Measurements from ENCODE around the gene HIF3A. TPM values are rescaled to one million over a fixed set of nuclear protein-coding genes. Genes with fewer than 3 reads are reported as not detected.
"Not testable (repeated sequence)": the region's sequence is repeated elsewhere in the genome, so short reads cannot be mapped to it uniquely, and the experiment has no call there.

The HIF3A gene
- total RNA-seq, 4 donors from 2014 or later, result 166 to 235 (median 209) TPM

DNA sequence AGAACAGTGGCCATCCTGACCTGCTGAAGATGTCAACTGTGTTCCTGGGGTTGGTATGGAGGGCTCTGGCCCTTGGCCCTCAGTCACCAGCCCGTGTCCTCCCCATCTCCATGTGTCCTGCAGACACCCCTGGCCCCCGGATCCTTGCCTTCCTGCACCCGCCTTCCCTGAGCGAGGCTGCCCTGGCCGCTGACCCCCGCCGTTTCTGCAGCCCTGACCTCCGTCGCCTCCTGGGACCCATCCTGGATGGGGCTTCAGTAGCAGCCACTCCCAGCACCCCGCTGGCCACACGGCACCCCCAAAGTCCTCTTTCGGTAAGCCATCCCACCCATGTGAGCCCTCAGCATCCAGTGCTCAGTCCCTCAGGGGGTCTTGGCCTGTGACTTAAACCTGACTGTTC, 24.8 kb downstream of the HIF3A start:
- Histone ChIP-seq H3K9me3 (peaks cover 0 to 8% (median 0%) of the 10 kb centered on the region in 4 donors), H3K27ac (no peak overlapping the region), H3K27me3 (no peaks in the 10 kb centered on the region), H3K4me1 (peaks cover 0 to 15% (median 0%) of the 10 kb centered on the region in 4 donors), H3K36me3 (peaks cover 0 to 73% (median 7%) of the 10 kb centered on the region in 3 donors), H3K4me3 (no peak overlapping the region)
- WGBS, 2 donors, result 94 to 96% methylated on average over 12 of the region's 12 CpGs
- TF ChIP-seq POLR2A (IDR thresholded peaks at IDR 0.05) (no peak), EP300 (IDR thresholded peaks at IDR 0.05) (no peak)
- DNase-seq (ENCODE audit: low spot score in 2 of 2), result no peak

DNA sequence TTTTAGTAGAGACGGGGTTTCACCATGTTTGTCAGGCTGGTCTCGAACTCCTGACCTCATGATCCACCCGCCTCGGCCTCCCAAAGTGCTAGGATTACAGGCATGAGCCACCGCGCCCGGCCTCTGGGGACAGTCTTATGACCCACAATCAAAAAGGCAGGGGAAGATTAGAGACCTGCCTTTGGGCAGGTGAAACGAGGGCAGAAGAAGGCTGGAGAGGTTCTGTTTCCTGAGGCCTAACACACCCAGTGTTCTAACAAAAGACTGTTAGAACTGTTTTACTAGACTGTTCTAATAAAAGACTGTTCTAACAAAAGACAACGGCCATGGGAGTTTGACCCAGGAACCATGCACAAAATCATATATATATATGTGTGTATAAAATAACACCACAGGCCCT, 26.4 kb downstream of the HIF3A start:
- not testable (repeated sequence) for H3K4me3 ChIP-seq; H3K27ac ChIP-seq; H3K27me3 ChIP-seq; DNase-seq (ENCODE audit: low spot score in 2 of 2)
- Histone ChIP-seq H3K36me3 (peaks cover 0 to 81% (median 7%) of the 10 kb centered on the region in 3 donors), H3K4me1 (peaks cover 0 to 15% (median 0%) of the 10 kb centered on the region in 4 donors), H3K9me3 (peaks cover 0 to 23% (median 3%) of the 10 kb centered on the region in 4 donors)
- WGBS, 2 donors, result 85 to 89% methylated on average over 9 of the region's 9 CpGs

DNA sequence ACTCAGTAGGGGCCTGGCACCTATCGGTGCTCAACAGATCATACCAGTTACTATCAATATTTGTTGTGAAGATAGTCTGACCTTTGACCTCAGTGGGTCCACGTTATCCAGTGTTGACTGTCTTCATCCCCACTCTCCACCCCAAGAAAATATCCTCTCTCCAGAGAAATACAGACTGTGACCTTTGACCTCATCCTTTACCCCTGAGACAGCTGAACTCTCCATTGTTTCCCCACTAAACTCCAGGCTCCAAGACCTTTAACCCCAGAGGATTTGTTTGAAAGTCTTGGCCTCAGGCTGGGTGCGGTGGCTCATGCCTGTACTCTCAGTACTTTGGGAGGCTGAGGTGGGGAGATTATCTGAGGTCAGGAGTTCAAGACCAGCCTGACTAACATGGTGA, 27.4 kb downstream of the HIF3A start:
- H3K4me3 ChIP-seq, result no peak overlapping the region
- TF ChIP-seq, protein P1, sequence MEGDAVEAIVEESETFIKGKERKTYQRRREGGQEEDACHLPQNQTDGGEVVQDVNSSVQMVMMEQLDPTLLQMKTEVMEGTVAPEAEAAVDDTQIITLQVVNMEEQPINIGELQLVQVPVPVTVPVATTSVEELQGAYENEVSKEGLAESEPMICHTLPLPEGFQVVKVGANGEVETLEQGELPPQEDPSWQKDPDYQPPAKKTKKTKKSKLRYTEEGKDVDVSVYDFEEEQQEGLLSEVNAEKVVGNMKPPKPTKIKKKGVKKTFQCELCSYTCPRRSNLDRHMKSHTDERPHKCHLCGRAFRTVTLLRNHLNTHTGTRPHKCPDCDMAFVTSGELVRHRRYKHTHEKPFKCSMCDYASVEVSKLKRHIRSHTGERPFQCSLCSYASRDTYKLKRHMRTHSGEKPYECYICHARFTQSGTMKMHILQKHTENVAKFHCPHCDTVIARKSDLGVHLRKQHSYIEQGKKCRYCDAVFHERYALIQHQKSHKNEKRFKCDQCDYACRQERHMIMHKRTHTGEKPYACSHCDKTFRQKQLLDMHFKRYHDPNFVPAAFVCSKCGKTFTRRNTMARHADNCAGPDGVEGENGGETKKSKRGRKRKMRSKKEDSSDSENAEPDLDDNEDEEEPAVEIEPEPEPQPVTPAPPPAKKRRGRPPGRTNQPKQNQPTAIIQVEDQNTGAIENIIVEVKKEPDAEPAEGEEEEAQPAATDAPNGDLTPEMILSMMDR (IDR thresholded peaks at IDR 0.05), result no peak
- TF ChIP-seq POLR2A (IDR thresholded peaks at IDR 0.05) (no peak), EP300 (IDR thresholded peaks at IDR 0.05) (no peak)
- H3K27me3 ChIP-seq, result no peaks in the 10 kb centered on the region
- H3K27ac ChIP-seq, result no peak overlapping the region
- H3K36me3 ChIP-seq, result peaks cover 0 to 92% (median 13%) of the 10 kb centered on the region in 3 donors
- no peak for DNase-seq (ENCODE audit: low spot score in 2 of 2)
- WGBS, 2 donors, result 64 to 68% methylated on average over 3 of the region's 3 CpGs
- peaks cover 0 to 23% (median 3%) of the 10 kb centered on the region in 4 donors for H3K9me3 ChIP-seq
- H3K4me1 ChIP-seq, result peaks cover 0 to 8% (median 0%) of the 10 kb centered on the region in 4 donors

DNA sequence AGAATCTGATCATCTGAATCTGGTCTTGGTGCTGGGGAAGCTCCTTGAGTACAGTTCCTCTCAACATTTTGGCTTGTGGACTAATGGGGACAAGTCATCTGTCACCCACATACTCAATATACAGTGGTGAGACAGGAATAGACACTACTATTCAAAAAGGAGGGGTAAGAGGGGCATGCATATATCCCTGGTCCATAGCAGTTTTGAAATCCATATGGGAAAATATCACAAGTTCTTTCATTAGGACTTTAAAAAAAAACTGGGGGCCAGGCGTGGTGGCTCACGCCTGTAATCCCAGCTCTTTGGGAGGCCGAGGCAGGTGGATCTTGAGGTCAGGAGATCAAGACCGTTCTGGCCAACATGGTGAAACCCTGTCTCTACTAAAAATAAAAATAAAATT, 29.8 kb downstream of the HIF3A start:
- H3K27ac ChIP-seq, result no peak overlapping the region
- peaks cover 0 to 23% (median 3%) of the 10 kb centered on the region in 4 donors for H3K9me3 ChIP-seq
- H3K27me3 ChIP-seq, result no peaks in the 10 kb centered on the region
- no peak for TF ChIP-seq EP300 (IDR thresholded peaks at IDR 0.05)
- TF ChIP-seq POLR2A (IDR thresholded peaks at IDR 0.05), result no peak
- TF ChIP-seq, protein P1 (IDR thresholded peaks at IDR 0.05), result no peak
- no peaks in the 10 kb centered on the region for H3K4me1 ChIP-seq
- H3K4me3 ChIP-seq, result no peak overlapping the region
- 94 to 98% methylated on average over 4 of the region's 4 CpGs for WGBS, 2 donors
- no peak for DNase-seq (ENCODE audit: low spot score in 2 of 2)
- peaks cover 0 to 97% (median 19%) of the 10 kb centered on the region in 3 donors for H3K36me3 ChIP-seq

DNA sequence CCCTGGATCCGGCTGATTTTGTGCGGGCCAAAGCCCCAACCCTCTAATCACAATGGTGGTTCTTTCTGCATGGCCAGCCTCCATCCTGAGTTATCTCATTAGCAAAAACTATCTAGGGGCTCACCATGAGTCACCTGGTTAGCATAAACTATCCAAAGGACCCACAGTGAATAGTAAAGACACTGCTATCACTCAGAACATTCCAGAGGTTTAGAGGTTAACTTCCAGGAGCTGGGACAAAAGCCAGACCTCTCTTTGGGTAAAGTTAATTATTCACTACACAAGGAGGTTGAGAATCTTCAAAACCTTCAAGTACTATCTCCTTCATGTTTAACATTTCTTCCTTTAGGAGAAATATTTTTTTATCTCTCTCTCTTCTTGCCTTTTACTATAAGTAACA, 31.2 kb downstream of the HIF3A start:
- Histone ChIP-seq H3K4me3 (no peak overlapping the region), H3K27ac (no peak overlapping the region), H3K36me3 (peaks cover 0 to 90% (median 19%) of the 10 kb centered on the region in 3 donors), H3K27me3 (no peaks in the 10 kb centered on the region), H3K9me3 (peaks cover 0 to 23% (median 3%) of the 10 kb centered on the region in 4 donors), H3K4me1 (no peaks in the 10 kb centered on the region)
- WGBS, 2 donors, result 94 to 95% methylated on average over 2 of the region's 2 CpGs
- no peak for DNase-seq (ENCODE audit: low spot score in 2 of 2)
- no peak for TF ChIP-seq POLR2A (IDR thresholded peaks at IDR 0.05)
- no peak for TF ChIP-seq EP300 (IDR thresholded peaks at IDR 0.05)
- TF ChIP-seq, protein P1 (IDR thresholded peaks at IDR 0.05), result no peak

DNA sequence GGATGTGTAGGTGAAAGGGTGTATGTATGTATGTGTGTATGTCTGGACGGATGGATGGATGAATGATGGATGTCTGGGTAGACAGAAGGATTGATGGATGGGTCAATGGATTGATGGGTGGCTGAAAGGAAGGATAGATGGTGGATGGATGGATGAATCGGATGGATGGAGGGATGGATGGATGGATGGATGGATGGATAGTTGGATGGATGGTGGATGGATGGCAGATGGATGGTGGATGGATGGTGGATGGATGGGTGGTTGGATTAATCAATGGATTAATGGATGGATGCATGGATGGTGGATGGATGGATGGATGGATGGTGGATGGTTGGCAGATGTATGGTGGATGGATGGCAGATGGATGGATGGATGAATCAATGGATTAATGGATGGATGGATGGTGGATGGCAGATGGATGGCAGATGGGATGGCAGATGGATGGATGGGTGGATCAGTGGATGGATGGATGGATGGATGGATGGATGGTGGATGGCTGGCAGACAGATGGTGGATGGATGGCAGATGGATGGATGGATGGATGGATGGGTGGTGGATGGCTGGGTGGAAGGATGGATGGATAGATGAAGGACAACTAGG, 33.6 kb downstream of the HIF3A start:
- WGBS, 2 donors, result 88 to 91% methylated on average over 2 of the region's 2 CpGs
- DNase-seq (ENCODE audit: low spot score in 2 of 2), result no peak
- H3K27ac ChIP-seq, result no peak overlapping the region
- no peak overlapping the region for H3K4me3 ChIP-seq
- H3K4me1 ChIP-seq, result no peaks in the 10 kb centered on the region
- no peaks in the 10 kb centered on the region for H3K27me3 ChIP-seq
- TF ChIP-seq EP300 (IDR thresholded peaks at IDR 0.05), result no peak
- peaks cover 0 to 79% (median 19%) of the 10 kb centered on the region in 3 donors for H3K36me3 ChIP-seq
- H3K9me3 ChIP-seq, result peaks cover 0 to 23% (median 3%) of the 10 kb centered on the region in 4 donors
